Measurements from ENCODE around the gene CAPNS1.
A peak's percentile ranks its signal among the peaks of the same experiment; 100 is the strongest.

CAPNS1 gene

GRCh38 chr19:36139473-36140303 is at the start of gene CAPNS1:
CAPNS1 (plus strand) TSS chr19:36140066; CDS start chr19:36141012, 946 bp downstream.
- DNase-seq (ENCODE audit: low spot score), result peak; percentile 96

GRCh38 chr19:36090910-36091695 is 48.8 kb upstream of the CAPNS1 start:
- no peak for DNase-seq (ENCODE audit: low spot score)

- no peak for DNase-seq (ENCODE audit: low spot score)
These were observed 47.3 kb upstream of the CAPNS1 start for GRCh38 chr19:36092566-36092965.

- no peak for DNase-seq (ENCODE audit: low spot score)
These were observed 46.7 kb upstream of the CAPNS1 start for GRCh38 chr19:36093146-36093662.

GRCh38 chr19:36093687-36094086 is 46.2 kb upstream of the CAPNS1 start:
- DNase-seq (ENCODE audit: low spot score), result no peak

- no peak for DNase-seq (ENCODE audit: low spot score)
These were observed 42.8 kb upstream of the CAPNS1 start for GRCh38 chr19:36097036-36097435.

- DNase-seq (ENCODE audit: low spot score), result no peak
These were observed 40.6 kb upstream of the CAPNS1 start for GRCh38 chr19:36099166-36099785.

GRCh38 chr19:36100476-36100875 is 39.4 kb upstream of the CAPNS1 start:
- no peak for DNase-seq (ENCODE audit: low spot score)

GRCh38 chr19:36101550-36102327 is 38.1 kb upstream of the CAPNS1 start:
- DNase-seq (ENCODE audit: low spot score), result no peak

GRCh38 chr19:36103040-36103626 is 36.7 kb upstream of the CAPNS1 start:
- DNase-seq (ENCODE audit: low spot score), result no peak

GRCh38 chr19:36103842-36104552 is 35.9 kb upstream of the CAPNS1 start:
- DNase-seq (ENCODE audit: low spot score), result peak; percentile 24

GRCh38 chr19:36106441-36106840 is 33.4 kb upstream of the CAPNS1 start:
- DNase-seq (ENCODE audit: low spot score), result no peak

- no peak for DNase-seq (ENCODE audit: low spot score)
These were observed 32.9 kb upstream of the CAPNS1 start for GRCh38 chr19:36106991-36107390.

GRCh38 chr19:36108684-36109083 is 31.2 kb upstream of the CAPNS1 start:
- DNase-seq (ENCODE audit: low spot score), result no peak

GRCh38 chr19:36110487-36111199 is 29.2 kb upstream of the CAPNS1 start, which contains the start of gene OVOL3:
OVOL3 (plus strand) TSS chr19:36111143; CDS start chr19:36111203, 60 bp downstream.
- DNase-seq (ENCODE audit: low spot score), result no peak

GRCh38 chr19:36111200-36111539 is 28.7 kb upstream of the CAPNS1 start:
- DNase-seq (ENCODE audit: low spot score), result no peak

GRCh38 chr19:36112678-36113077 is 27.2 kb upstream of the CAPNS1 start:
- no peak for DNase-seq (ENCODE audit: low spot score)

- no peak for DNase-seq (ENCODE audit: low spot score)
These were observed 26.4 kb upstream of the CAPNS1 start for GRCh38 chr19:36113425-36113824.

GRCh38 chr19:36113894-36114720 is 25.8 kb upstream of the CAPNS1 start:
- peak; percentile 48 for DNase-seq (ENCODE audit: low spot score)
